ENCODE measurements around the gene ASCC3. TPM values are rescaled to one million over a fixed set of nuclear protein-coding genes. Genes with fewer than 3 reads are reported as not detected.

ASCC3 gene
- polyA plus RNA-seq, 2 of the 4 experiments (the other 2 are of a cell fraction) = 17.4 to 35.3 TPM

GRCh38 chr6:100899202-100899601 is 18.1 kb upstream of the ASCC3 start:
- WGBS (ENCODE audit: missing lambda C conversion rate) = 79% methylated on average over 3 of the region's 3 CpGs
- Histone ChIP-seq H3K27ac (no peak overlapping the region), H3K4me2 (no peak overlapping the region), H3K4me1 (no peaks in the 10 kb centered on the region), H3K9me3 (no peaks in the 10 kb centered on the region), H3K4me3 (no peak overlapping the region)
- TF ChIP-seq FOSB (CRISPR knock-in tag; IDR thresholded peaks at IDR 0.05) (no peak), EHMT2 (IDR thresholded peaks at IDR 0.05; ENCODE audit: low read depth) (no peak), NPAS2 (CRISPR knock-in tag; IDR thresholded peaks at IDR 0.05; ENCODE audit: borderline replicate concordance) (no peak), REST (IDR thresholded peaks at IDR 0.05) (no peak), BCL3 (IDR thresholded peaks at IDR 0.05) (no peak), E2F6 (IDR thresholded peaks at IDR 0.05; ENCODE audit: borderline replicate concordance, low read depth) (no peak), HDAC2 (IDR thresholded peaks at IDR 0.05) (no peak)
- ChIA-PET CTCF (no interaction called here), POLR2A (no interaction called here)
- no peak for ATAC-seq
- no peak for DNase-seq (ENCODE audit: low read depth in 1 of 2, low spot score in 1 of 2)
- FAIRE-seq = no peak

- TF ChIP-seq NFE2L2 (conservative IDR thresholded peaks at IDR 0.05; ENCODE audit: low read length) = no peak
- TF ChIP-seq CHD4 (IDR thresholded peaks at IDR 0.05; ENCODE audit: borderline replicate concordance) = no peak
- no peak for TF ChIP-seq E2F6 (IDR thresholded peaks at IDR 0.05; ENCODE audit: borderline replicate concordance, low read depth)
- TF ChIP-seq CBX8 (IDR thresholded peaks at IDR 0.05) = no peak
- no peak for TF ChIP-seq MAFK (IDR thresholded peaks at IDR 0.05; ENCODE audit: partially characterized antibody)
- TF ChIP-seq RCOR1 (IDR thresholded peaks at IDR 0.05; ENCODE audit: low read depth, low read length) = no peak
- no peak for TF ChIP-seq ZNF302 (CRISPR knock-in tag; IDR thresholded peaks at IDR 0.05)
- no peak for TF ChIP-seq PHF8 (IDR thresholded peaks at IDR 0.05; ENCODE audit: borderline replicate concordance, low read depth)
- ATAC-seq (no peak), FAIRE-seq (no peak), DNase-seq (ENCODE audit: low read depth in 1 of 2, low spot score in 1 of 2) (no peak)
- H3K9me3 ChIP-seq = no peaks in the 10 kb centered on the region
- ChIA-PET CTCF (interaction anchor here (0.8 kb wide), 1 partner anchor 16 kb away, joined by 3 read pairs; the partner anchor contains the start of gene ASCC3), POLR2A (no interaction called here)
- no peak overlapping the region for H3K4me2 ChIP-seq
- no peak overlapping the region for H3K27ac ChIP-seq
- no peaks in the 10 kb centered on the region for H3K4me1 ChIP-seq
- WGBS (ENCODE audit: missing lambda C conversion rate) = 80% methylated on average over 4 of the region's 4 CpGs
- H3K4me3 ChIP-seq = no peak overlapping the region
Measured at GRCh38 chr6:100897671-100898070, 16.5 kb upstream of the ASCC3 start.

- DNase-seq (ENCODE audit: low read depth in 1 of 2, low spot score in 1 of 2) (no peak), FAIRE-seq (no peak), ATAC-seq (no peak)
- Histone ChIP-seq H3K4me2 (no peak overlapping the region), H3K4me1 (no peaks in the 10 kb centered on the region), H3K27ac (no peak overlapping the region), H3K9me3 (no peaks in the 10 kb centered on the region), H3K4me3 (no peak overlapping the region)
- no peak for TF ChIP-seq HOXA7 (CRISPR knock-in tag; IDR thresholded peaks at IDR 0.05)
- TF ChIP-seq ESRRA (IDR thresholded peaks at IDR 0.05; ENCODE audit: borderline replicate concordance, low read length) = no peak
- TF ChIP-seq MAZ (IDR thresholded peaks at IDR 0.05; ENCODE audit: borderline replicate concordance, low read depth, low read length) = no peak
- TF ChIP-seq E2F6 (IDR thresholded peaks at IDR 0.05; ENCODE audit: borderline replicate concordance, low read depth) = no peak
- TF ChIP-seq FOSB (CRISPR knock-in tag; IDR thresholded peaks at IDR 0.05) = no peak
- TF ChIP-seq ATOH8 (CRISPR knock-in tag; IDR thresholded peaks at IDR 0.05; ENCODE audit: low read depth) = no peak
- no peak for TF ChIP-seq HDAC2 (IDR thresholded peaks at IDR 0.05)
- no peak for TF ChIP-seq SMC3 (IDR thresholded peaks at IDR 0.05)
- no peak for TF ChIP-seq KDM1A (IDR thresholded peaks at IDR 0.05; ENCODE audit: low read depth)
- TF ChIP-seq HEYL (CRISPR knock-in tag; IDR thresholded peaks at IDR 0.05) = no peak
- CTCF ChIA-PET = no interaction called here
- 79% methylated on average over 3 of the region's 3 CpGs for whole genome bisulfite sequencing (ENCODE audit: missing lambda C conversion rate)
- POLR2A ChIA-PET = no interaction called here
Measured at GRCh38 chr6:100893743-100894142, 12.6 kb upstream of the ASCC3 start.
